GM12892 (cell line): ENCODE data around the gene KCNQ1OT1.

Source experiments
- POLR2A ChIP-seq: IDR thresholded peaks from 2 replicates; pipeline ENCODE4 v1.6.1; 2011; ENCODE audit warnings: low read depth, low read length, control low read depth
- POLR2AphosphoS5 ChIP-seq: IDR thresholded peaks from 2 replicates; pipeline ENCODE4 v1.6.1; 2011; ENCODE audit warnings: low read depth, low read length, control low read depth

DNA sequence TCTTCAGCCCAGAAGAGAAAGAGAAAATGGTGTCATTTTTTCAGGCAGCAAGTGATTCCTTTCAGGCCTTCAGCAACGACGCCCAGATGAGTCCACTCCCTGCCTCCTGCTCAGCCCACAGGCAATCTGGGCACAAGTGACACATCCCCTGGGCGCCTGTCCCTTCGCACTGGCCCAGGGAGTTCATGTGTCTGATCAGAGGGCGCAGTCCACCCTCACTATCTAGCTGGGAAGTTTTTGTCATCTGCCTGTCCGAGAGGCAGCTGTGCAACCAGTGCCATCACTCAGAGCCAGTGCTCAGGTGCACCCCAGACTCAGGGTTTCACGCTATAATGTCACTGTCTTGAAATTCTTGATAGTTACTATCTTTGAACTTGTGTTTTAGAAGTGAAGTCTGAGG lies 1.4 kb upstream of the KCNQ1OT1 start:
- TF ChIP-seq POLR2A (no peak), POLR2AphosphoS5 (no peak)
